KMS-11 (cell line): ENCODE data around the gene TIMM9.
"Not testable (repeated sequence)": the region's sequence is repeated elsewhere in the genome, so short reads cannot be mapped to it uniquely, and the experiment has no call there.

Source experiments
- H2AFZ ChIP-seq: fragments of 200-600 bp; sonication (generic); 2 replicates; pipeline ENCODE4 v1.6.1; 2016; ENCODE audit warnings: antibody characterized with exemption, mixed run types, low read depth
- H3K27ac ChIP-seq: fragments of 200-600 bp; sonication (generic); 2 replicates; pipeline ENCODE4 v1.6.1; 2016; ENCODE audit warnings: mild to moderate bottlenecking, mixed run types
- H3K27me3 ChIP-seq: fragments of 200-600 bp; sonication (generic); 2 replicates; pipeline ENCODE4 v1.6.1; 2017; ENCODE audit warnings: mild to moderate bottlenecking, low read depth, mixed run types, moderate library complexity; ENCODE audit not compliant: insufficient read depth
- H3K36me3 ChIP-seq: fragments of 200-600 bp; sonication (generic); 2 replicates; pipeline ENCODE4 v1.6.1; 2017; ENCODE audit warnings: mild to moderate bottlenecking, mixed run types; ENCODE audit not compliant: insufficient read depth
- H3K4me1 ChIP-seq: fragments of 200-600 bp; sonication (generic); 2 replicates; pipeline ENCODE4 v1.6.1; 2016; ENCODE audit warnings: mild to moderate bottlenecking, low read depth, mixed run types; ENCODE audit not compliant: poor library complexity, severe bottlenecking
- H3K4me2 ChIP-seq: fragments of 200-600 bp; sonication (generic); 2 replicates; pipeline ENCODE4 v1.7.0; 2016; ENCODE audit warnings: mild to moderate bottlenecking, mixed run types
- H3K4me3 ChIP-seq: fragments of 200-600 bp; sonication (generic); IDR thresholded peaks from 2 replicates; pipeline ENCODE4 v1.6.1; 2017; ENCODE audit warnings: low read depth, low read length, mixed read lengths; ENCODE audit not compliant: insufficient read depth
- H3K79me2 ChIP-seq: fragments of 200-600 bp; sonication (generic); 2 replicates; pipeline ENCODE4 v1.6.1; 2016; ENCODE audit warnings: low read depth, mixed run types; ENCODE audit not compliant: insufficient read depth
- H3K9ac ChIP-seq: fragments of 200-600 bp; sonication (generic); 2 replicates; pipeline ENCODE4 v1.6.1; 2016; ENCODE audit warnings: mild to moderate bottlenecking, mixed run types
- H4K20me1 ChIP-seq: fragments of 200-600 bp; sonication (generic); 2 replicates; pipeline ENCODE4 v1.6.1; 2016; ENCODE audit warnings: mild to moderate bottlenecking, mixed run types; ENCODE audit not compliant: insufficient read depth
- TF ChIP-seq, protein P1 (sequence below): fragments of 200-600 bp; sonication (generic); conservative IDR thresholded peaks from 2 replicates; pipeline ENCODE4 v1.6.1; 2017; ENCODE audit warnings: low read depth, mild to moderate bottlenecking, antibody characterized with exemption, low read length, moderate library complexity, mixed read lengths

Gene TIMM9

DNA sequence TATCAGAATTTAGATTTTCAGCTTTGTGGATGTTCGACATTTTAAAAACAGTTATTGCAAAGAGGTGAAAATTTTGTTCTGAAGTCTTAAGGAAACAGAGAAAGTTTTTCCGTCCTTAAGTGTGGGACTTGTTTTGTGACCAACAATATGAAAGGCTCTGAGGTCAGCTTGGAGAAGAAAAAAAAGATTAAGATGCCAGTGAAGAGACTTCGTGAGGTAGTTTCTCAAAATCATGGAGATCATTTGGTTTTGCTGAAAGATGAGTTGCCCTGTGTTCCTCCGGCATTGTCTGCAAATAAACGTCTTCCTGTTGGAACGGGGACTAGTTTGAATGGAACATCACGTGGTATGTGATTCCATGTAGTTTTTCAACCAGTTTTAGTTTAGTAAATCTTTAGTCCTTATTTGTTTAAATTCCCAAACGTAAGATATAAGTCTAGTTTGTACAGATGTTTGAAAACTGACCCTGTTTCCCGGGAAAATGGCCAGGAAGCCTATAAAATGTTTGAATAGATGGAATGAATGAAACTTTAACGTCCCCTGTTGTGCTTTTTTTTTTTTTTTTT is 870 bp upstream of the TIMM9 start:
- Histone ChIP-seq H3K4me3 (no peak overlapping the region), H3K4me1 (peaks cover 19% of the 10 kb centered on the region), H3K9ac (peak overlapping the region; percentile 93), H3K27me3 (no peaks in the 10 kb centered on the region), H3K79me2 (peaks cover 19% of the 10 kb centered on the region; the same call in 1 of the 2 replicates), H3K27ac (peak overlapping the region; percentile 98), H4K20me1 (no peaks in the 10 kb centered on the region), H2AFZ (peak overlapping the region; percentile 98), H3K4me2 (peak overlapping the region; percentile 72; the same call in 1 of the 2 replicates), H3K36me3 (no peaks in the 10 kb centered on the region)
- TF ChIP-seq, protein P1, sequence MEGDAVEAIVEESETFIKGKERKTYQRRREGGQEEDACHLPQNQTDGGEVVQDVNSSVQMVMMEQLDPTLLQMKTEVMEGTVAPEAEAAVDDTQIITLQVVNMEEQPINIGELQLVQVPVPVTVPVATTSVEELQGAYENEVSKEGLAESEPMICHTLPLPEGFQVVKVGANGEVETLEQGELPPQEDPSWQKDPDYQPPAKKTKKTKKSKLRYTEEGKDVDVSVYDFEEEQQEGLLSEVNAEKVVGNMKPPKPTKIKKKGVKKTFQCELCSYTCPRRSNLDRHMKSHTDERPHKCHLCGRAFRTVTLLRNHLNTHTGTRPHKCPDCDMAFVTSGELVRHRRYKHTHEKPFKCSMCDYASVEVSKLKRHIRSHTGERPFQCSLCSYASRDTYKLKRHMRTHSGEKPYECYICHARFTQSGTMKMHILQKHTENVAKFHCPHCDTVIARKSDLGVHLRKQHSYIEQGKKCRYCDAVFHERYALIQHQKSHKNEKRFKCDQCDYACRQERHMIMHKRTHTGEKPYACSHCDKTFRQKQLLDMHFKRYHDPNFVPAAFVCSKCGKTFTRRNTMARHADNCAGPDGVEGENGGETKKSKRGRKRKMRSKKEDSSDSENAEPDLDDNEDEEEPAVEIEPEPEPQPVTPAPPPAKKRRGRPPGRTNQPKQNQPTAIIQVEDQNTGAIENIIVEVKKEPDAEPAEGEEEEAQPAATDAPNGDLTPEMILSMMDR = no peak

DNA sequence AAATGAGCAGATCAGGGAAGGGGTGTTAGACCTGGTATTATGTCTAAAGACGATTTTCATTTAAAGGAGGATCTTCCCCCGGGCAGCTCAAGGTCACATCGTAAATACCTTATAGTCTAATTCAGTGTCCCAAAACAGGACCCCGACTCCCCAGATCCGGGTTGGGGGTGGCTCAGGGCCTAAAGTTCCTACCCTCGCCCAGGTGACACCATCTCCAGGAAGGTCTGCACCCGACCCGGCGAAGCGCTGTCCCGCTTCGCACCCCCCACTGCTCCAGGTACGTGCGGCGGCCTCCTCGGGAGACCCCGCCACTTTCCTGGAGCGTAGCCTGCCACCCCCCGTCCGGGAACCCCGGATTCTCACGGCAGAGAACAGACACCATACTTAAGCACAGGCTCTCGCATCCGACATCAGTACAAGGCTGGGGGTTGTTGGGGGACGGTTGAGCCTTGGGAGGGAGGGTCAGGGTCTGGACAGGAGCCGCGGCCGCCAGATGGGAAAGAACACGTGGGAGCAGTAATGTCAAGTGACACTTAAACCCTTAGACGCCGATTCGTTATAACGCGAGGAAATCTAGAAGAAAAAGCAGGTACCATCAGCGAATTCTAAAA is 556 bp downstream of the TIMM9 start:
- Histone ChIP-seq H3K4me2 (peak overlapping the region; percentile 72), H3K4me3 (no peak overlapping the region), H3K79me2 (peaks cover 19% of the 10 kb centered on the region; the same call in 1 of the 2 replicates), H2AFZ (peak overlapping the region; percentile 98), H4K20me1 (no peaks in the 10 kb centered on the region), H3K27me3 (no peaks in the 10 kb centered on the region), H3K4me1 (peaks cover 19% of the 10 kb centered on the region), H3K36me3 (no peaks in the 10 kb centered on the region), H3K27ac (peak overlapping the region; percentile 98), H3K9ac (peak overlapping the region; percentile 93)
- TF ChIP-seq, protein P1 = no peak

DNA sequence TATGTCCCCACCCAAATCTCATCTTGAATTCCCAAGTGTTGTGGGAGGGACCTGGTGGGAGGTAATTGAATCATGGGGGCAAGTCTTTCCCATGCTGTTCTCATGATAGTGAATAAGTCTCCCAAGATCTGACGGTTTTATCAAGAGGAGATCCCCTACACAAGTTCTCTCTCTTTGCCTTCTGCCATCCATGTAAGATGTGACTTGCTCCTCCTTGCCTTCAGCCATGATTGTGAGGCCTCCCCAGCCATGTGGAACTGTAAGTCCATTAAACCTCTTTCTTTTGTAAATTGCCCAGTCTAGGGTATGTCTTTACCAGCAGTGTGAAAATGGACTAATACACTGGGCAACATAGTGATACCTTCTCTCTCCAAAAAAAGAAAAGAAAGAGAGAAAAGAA is 10.4 kb downstream of the TIMM9 start:
- H3K9ac ChIP-seq, H4K20me1 ChIP-seq, H3K79me2 ChIP-seq, H3K4me2 ChIP-seq, H3K36me3 ChIP-seq, H3K4me1 ChIP-seq, H2AFZ ChIP-seq, H3K4me3 ChIP-seq, H3K27ac ChIP-seq, H3K27me3 ChIP-seq: not testable (repeated sequence)

DNA sequence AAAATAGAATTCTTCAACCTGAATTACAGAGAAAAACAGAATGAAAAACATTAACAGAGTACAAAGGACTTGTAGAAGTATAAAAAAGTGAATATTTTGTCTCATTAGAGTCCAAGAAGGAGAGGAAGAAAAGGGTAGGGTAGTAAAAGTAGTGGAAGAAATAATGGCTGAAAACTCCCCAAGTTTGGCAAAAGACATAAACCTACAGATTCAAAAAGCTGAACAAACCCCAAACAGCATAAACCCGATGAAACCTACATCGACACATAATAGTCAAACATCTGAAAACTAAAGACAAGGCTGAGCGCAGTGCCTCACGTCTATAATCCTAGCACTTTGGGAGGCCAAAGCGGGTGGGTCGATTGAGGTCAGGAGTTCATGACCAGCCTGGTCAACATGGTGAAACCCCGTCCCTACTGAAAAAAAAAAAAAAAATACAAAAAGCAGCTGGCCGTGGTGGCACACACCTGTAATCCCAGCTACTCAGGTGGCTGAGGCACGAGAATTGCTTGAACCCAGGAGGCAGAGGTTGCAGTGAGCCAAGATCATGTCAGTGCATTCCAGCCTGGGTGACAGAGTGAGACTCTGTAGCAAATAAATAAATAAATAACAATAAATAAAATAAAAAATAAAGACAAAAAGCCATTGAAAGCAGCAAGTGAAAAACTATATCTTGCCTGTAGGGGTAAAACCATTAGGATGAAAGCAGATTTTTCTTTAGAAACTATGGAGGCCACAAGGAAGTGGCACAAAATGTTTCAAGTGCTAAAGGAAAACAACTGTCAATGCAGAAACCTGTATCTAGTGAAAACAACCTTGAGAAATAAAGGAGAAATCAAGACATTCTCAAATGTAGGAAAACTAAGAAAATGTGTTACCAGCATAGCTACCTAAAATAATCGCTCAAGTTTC is 11.4 kb downstream of the TIMM9 start:
- Histone ChIP-seq H3K4me2 (no peak overlapping the region), H3K36me3 (no peaks in the 10 kb centered on the region), H4K20me1 (no peaks in the 10 kb centered on the region), H3K27me3 (no peaks in the 10 kb centered on the region), H3K4me1 (no peaks in the 10 kb centered on the region), H2AFZ (no peak overlapping the region), H3K27ac (no peak overlapping the region), H3K9ac (no peak overlapping the region), H3K79me2 (no peaks in the 10 kb centered on the region), H3K4me3 (no peak overlapping the region)
- TF ChIP-seq, protein P1 = no peak
